HepG2 (cell line): ENCODE measurements around the gene GADD45G.

Experiments used
- ARNT ChIP-seq: fragments of 450-650 bp; IDR thresholded peaks from 2 replicates; pipeline ENCODE4 v1.6.1; 2017
- BRD4 ChIP-seq: sonication (generic); formaldehyde crosslinking; IDR thresholded peaks from 2 replicates; pipeline ENCODE4 v1.4.0; 2020; ENCODE audit warnings: missing genetic modification reagents
- GFI1 ChIP-seq: sonication (generic); formaldehyde crosslinking; IDR thresholded peaks from 2 replicates; pipeline ENCODE4 v1.5.0; 2020; ENCODE audit warnings: missing genetic modification reagents, mild to moderate bottlenecking, borderline replicate concordance
- KAT7 ChIP-seq: IDR thresholded peaks from 2 replicates; pipeline ENCODE4 v1.6.1; 2018; ENCODE audit warnings: borderline replicate concordance, missing compliant biosample characterization
- MEF2D ChIP-seq: sonication (generic); formaldehyde crosslinking; IDR thresholded peaks from 2 replicates; pipeline ENCODE4 v1.5.1; 2020; ENCODE audit warnings: mild to moderate bottlenecking, missing genetic modification reagents
- MYC ChIP-seq: sonication (generic); formaldehyde crosslinking; IDR thresholded peaks from 2 replicates; pipeline ENCODE4 v1.9.0; 2021; ENCODE audit warnings: missing genetic modification reagents, borderline replicate concordance
- NCOA1 ChIP-seq: sonication (generic); formaldehyde crosslinking; IDR thresholded peaks from 2 replicates; pipeline ENCODE4 v1.9.0; 2021; ENCODE audit warnings: missing genetic modification reagents
- PREB ChIP-seq: sonication (generic); formaldehyde crosslinking; IDR thresholded peaks from 2 replicates; pipeline ENCODE4 v1.4.0; 2020; ENCODE audit warnings: missing genetic modification reagents
- YY1 ChIP-seq: IDR thresholded peaks from 2 replicates; pipeline ENCODE4 v1.6.1; 2011; ENCODE audit warnings: low read length, low read depth, moderate library complexity, mild to moderate bottlenecking; ENCODE audit not compliant: insufficient read depth, insufficient replicate concordance
- ZFY ChIP-seq: sonication (generic); formaldehyde crosslinking; IDR thresholded peaks from 2 replicates; pipeline ENCODE4 v1.4.0; 2020; ENCODE audit warnings: missing genetic modification reagents
- TF ChIP-seq, protein P1 (sequence below): sonication (generic); formaldehyde crosslinking; IDR thresholded peaks from 2 replicates; pipeline ENCODE4 v1.4.0; 2020; ENCODE audit warnings: mild to moderate bottlenecking, missing genetic modification reagents
- TF ChIP-seq, protein P2 (sequence below): sonication (generic); formaldehyde crosslinking; IDR thresholded peaks from 2 replicates; pipeline ENCODE4 v1.4.0; 2020; ENCODE audit warnings: missing genetic modification reagents, borderline replicate concordance

- TF ChIP-seq MEF2D (CRISPR knock-in tag), result no peak
- no peak for TF ChIP-seq YY1
- TF ChIP-seq PREB, result no peak
- no peak for TF ChIP-seq NCOA1 (CRISPR knock-in tag)
- TF ChIP-seq BRD4 (CRISPR knock-in tag), result no peak
- TF ChIP-seq ARNT, result no peak
- TF ChIP-seq, protein P1, sequence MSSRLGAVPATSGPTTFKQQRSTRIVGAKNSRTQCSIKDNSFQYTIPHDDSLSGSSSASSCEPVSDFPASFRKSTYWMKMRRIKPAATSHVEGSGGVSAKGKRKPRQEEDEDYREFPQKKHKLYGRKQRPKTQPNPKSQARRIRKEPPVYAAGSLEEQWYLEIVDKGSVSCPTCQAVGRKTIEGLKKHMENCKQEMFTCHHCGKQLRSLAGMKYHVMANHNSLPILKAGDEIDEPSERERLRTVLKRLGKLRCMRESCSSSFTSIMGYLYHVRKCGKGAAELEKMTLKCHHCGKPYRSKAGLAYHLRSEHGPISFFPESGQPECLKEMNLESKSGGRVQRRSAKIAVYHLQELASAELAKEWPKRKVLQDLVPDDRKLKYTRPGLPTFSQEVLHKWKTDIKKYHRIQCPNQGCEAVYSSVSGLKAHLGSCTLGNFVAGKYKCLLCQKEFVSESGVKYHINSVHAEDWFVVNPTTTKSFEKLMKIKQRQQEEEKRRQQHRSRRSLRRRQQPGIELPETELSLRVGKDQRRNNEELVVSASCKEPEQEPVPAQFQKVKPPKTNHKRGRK (CRISPR knock-in tag), result no peak
- TF ChIP-seq KAT7 (CRISPR knock-in tag), result no peak
- TF ChIP-seq, protein P2, sequence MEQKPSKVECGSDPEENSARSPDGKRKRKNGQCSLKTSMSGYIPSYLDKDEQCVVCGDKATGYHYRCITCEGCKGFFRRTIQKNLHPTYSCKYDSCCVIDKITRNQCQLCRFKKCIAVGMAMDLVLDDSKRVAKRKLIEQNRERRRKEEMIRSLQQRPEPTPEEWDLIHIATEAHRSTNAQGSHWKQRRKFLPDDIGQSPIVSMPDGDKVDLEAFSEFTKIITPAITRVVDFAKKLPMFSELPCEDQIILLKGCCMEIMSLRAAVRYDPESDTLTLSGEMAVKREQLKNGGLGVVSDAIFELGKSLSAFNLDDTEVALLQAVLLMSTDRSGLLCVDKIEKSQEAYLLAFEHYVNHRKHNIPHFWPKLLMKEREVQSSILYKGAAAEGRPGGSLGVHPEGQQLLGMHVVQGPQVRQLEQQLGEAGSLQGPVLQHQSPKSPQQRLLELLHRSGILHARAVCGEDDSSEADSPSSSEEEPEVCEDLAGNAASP, result no peak
- no peak for TF ChIP-seq GFI1
- no peak for TF ChIP-seq MYC
- no peak for TF ChIP-seq ZFY (CRISPR knock-in tag)
Measured at GRCh38 chr9:89588271-89588879, 16.4 kb upstream of the GADD45G start.
